Gastrocnemius medialis (tissue), 4 donors: ENCODE results near the gene CD96.

Source experiments
- CTCF ChIP-seq, 5 experiments: fragments of 450-650 bp in 3 of 5; fragments of 200-600 bp in 2 of 5; sonication (generic) in 2 of 5; IDR thresholded peaks in 4 of 5; conservative IDR thresholded peaks in 1 of 5; 1 replicate in 4 of 5; 2 replicates in 1 of 5; pipeline ENCODE4 v1.5.1; 2016 to 2019; ENCODE audit warnings: antibody characterized with exemption in 5 of 5, mild to moderate bottlenecking in 3 of 5, moderate library complexity in 3 of 5
- POLR2A ChIP-seq, 2 donors: fragments of 450-650 bp; IDR thresholded peaks; one replicate each; pipeline ENCODE4 v1.6.1; 2017; ENCODE audit warnings: antibody characterized with exemption in 2 of 2, mild to moderate bottlenecking in 2 of 2, moderate library complexity in 2 of 2

GRCh38 chr3:111566844-111567243 lies 24.8 kb downstream of the CD96 start:
- TF ChIP-seq CTCF (IDR thresholded peaks at IDR 0.05 in 4 of 5, conservative IDR thresholded peaks at IDR 0.05 in 1 of 5), result no peak
- TF ChIP-seq POLR2A (IDR thresholded peaks at IDR 0.05), result no peak
